H1 (cell line): ENCODE measurements around the gene ZBTB42. TPM values are rescaled to one million over a fixed set of nuclear protein-coding genes. Genes with fewer than 3 reads are reported as not detected.

Experiments
- CTCF ChIA-PET: fragments of 300-600 bp; sonication (Branson Sonifier 250); formaldehyde crosslinking; loops from one replicate; lab custom pipeline; 2021; ENCODE audit not compliant: partially characterized antibody; lab: Charles Lee
- POLR2A ChIA-PET: fragments of 300-600 bp; sonication (Branson Sonifier 250); formaldehyde crosslinking; loops from one replicate; lab custom pipeline; 2021; ENCODE audit warnings: inconsistent platforms; ENCODE audit not compliant: partially characterized antibody; lab: Charles Lee
- DNase-seq, 2 experiments: peaks; one replicate each; pipeline versions ENCODE4 v3.0.0 to v3.0.0-alpha.2; 2010 to 2022; ENCODE audit warnings: low spot score in 2 of 2, low read depth in 1 of 2, mixed read lengths in 1 of 2
- FAIRE-seq: peaks from 2 replicates; lab custom pipeline; 2011; peaks lifted over from hg19 to GRCh38; lab: Jason Lieb, UNC
- H2AFZ ChIP-seq: 2 replicates; pipeline ENCODE4 v1.8.1; 2012; ENCODE audit warnings: low read length, inconsistent platforms
- H2AK5ac ChIP-seq: 2 replicates; pipeline ENCODE4 v1.6.1; 2013; ENCODE audit warnings: low read depth, low read length
- H2BK120ac ChIP-seq: replicated peaks from 2 replicates; pipeline ENCODE3; 2013; ENCODE audit warnings: low read depth, low read length, inconsistent platforms
- H2BK12ac ChIP-seq: 2 replicates; pipeline ENCODE4 v1.6.1; 2013; ENCODE audit warnings: low read depth, low read length
- H2BK15ac ChIP-seq: 2 replicates; pipeline ENCODE4 v1.6.1; 2013; ENCODE audit warnings: low read length
- H2BK20ac ChIP-seq: 2 replicates; pipeline ENCODE4 v1.6.1; 2013; ENCODE audit warnings: low read length
- H2BK5ac ChIP-seq: 2 replicates; pipeline ENCODE4 v1.6.1; 2013; ENCODE audit warnings: low read depth, low read length
- H3K14ac ChIP-seq: 2 replicates; pipeline ENCODE4 v1.6.1; 2013; ENCODE audit warnings: inconsistent platforms; ENCODE audit not compliant: insufficient read length
- H3K18ac ChIP-seq: 2 replicates; pipeline ENCODE4 v1.6.1; 2013; ENCODE audit warnings: low read length; ENCODE audit errors: extremely low read depth
- H3K23ac ChIP-seq: 2 replicates; pipeline ENCODE4 v1.6.1; 2013; ENCODE audit warnings: inconsistent platforms; ENCODE audit not compliant: insufficient read length
- H3K23me2 ChIP-seq: 2 replicates; pipeline ENCODE4 v1.6.1; 2013; ENCODE audit warnings: low read depth, low read length
- H3K27ac ChIP-seq: 2 replicates; pipeline ENCODE4 v1.6.1; 2011; ENCODE audit warnings: low read depth, low read length, inconsistent platforms
- H3K27me3 ChIP-seq, 4 experiments: replicated peaks in 1 of 4; 1 replicate in 1 of 4; 2 replicates in 3 of 4; pipeline versions ENCODE4 v1.6.1 to v1.8.1; 2011 to 2013; ENCODE audit warnings: low read length in 3 of 4, mild to moderate bottlenecking in 3 of 4, inconsistent platforms in 2 of 4, mixed read lengths in 2 of 4, moderate library complexity in 1 of 4; ENCODE audit not compliant: control insufficient read depth in 3 of 4, insufficient read depth in 3 of 4; ENCODE audit errors: extremely low read depth in 1 of 4
- H3K36me3 ChIP-seq, 4 experiments: 2 replicates each; pipeline versions ENCODE4 v1.6.1 to v1.8.1; 2011 to 2013; ENCODE audit warnings: mild to moderate bottlenecking in 4 of 4, low read length in 3 of 4, moderate library complexity in 2 of 4, control low read depth in 1 of 4, inconsistent platforms in 1 of 4; ENCODE audit not compliant: insufficient read depth in 4 of 4, control insufficient read depth in 2 of 4
- H3K4ac ChIP-seq: replicated peaks from 2 replicates; pipeline ENCODE3; 2013; ENCODE audit warnings: low read length, low read depth, mixed read lengths, inconsistent platforms; ENCODE audit not compliant: insufficient read length
- H3K4me1 ChIP-seq, 4 experiments: replicated peaks in 1 of 4; 1 replicate in 1 of 4; 2 replicates in 3 of 4; pipeline versions ENCODE4 v1.6.1 to v1.8.1; 2011 to 2013; ENCODE audit warnings: low read length in 3 of 4, inconsistent platforms in 2 of 4, mixed read lengths in 1 of 4; ENCODE audit not compliant: insufficient read depth in 4 of 4, control insufficient read depth in 3 of 4
- H3K4me2 ChIP-seq, 2 experiments: 2 replicates each; pipeline versions ENCODE4 v1.6.1 to v1.8.1; 2011 to 2013; ENCODE audit warnings: low read depth in 2 of 2, low read length in 2 of 2, control low read depth in 1 of 2, inconsistent platforms in 1 of 2, mild to moderate bottlenecking in 1 of 2; ENCODE audit not compliant: insufficient read depth in 1 of 2
- H3K4me3 ChIP-seq, 4 experiments: fragments of 200-600, 300-600 bp in 1 of 4; sonication (generic), shearing (Covaris generic), sonication (Bioruptor Twin) in 1 of 4; 2 replicates each; pipeline versions ENCODE4 v1.5.1 to v1.8.1; 2011 to 2016; ENCODE audit warnings: low read length in 4 of 4, low read depth in 3 of 4, control low read depth in 2 of 4, inconsistent platforms in 2 of 4, mild to moderate bottlenecking in 2 of 4, mixed read lengths in 1 of 4, moderate library complexity in 1 of 4; ENCODE audit not compliant: insufficient read depth in 2 of 4; ENCODE audit errors: extremely low read depth in 1 of 4
- H3K56ac ChIP-seq: replicated peaks from 2 replicates; pipeline ENCODE3; 2013; ENCODE audit warnings: low read depth, mild to moderate bottlenecking, mixed read lengths, low read length, inconsistent platforms; ENCODE audit not compliant: insufficient read length
- H3K79me1 ChIP-seq: 2 replicates; pipeline ENCODE4 v1.6.1; 2013; ENCODE audit warnings: low read depth, low read length, control low read depth
- H3K79me2 ChIP-seq, 2 experiments: 2 replicates each; pipeline versions ENCODE4 v1.6.1 to v1.8.1; 2012 to 2013; ENCODE audit warnings: low read length in 2 of 2, mild to moderate bottlenecking in 2 of 2, inconsistent platforms in 1 of 2; ENCODE audit not compliant: insufficient read depth in 2 of 2, control insufficient read depth in 1 of 2
- H3K9ac ChIP-seq, 4 experiments: replicated peaks in 1 of 4; 1 replicate in 1 of 4; 2 replicates in 3 of 4; pipeline versions ENCODE4 v1.6.1 to v1.8.1; 2011 to 2013; ENCODE audit warnings: low read depth in 3 of 4, low read length in 3 of 4, control low read depth in 2 of 4, mild to moderate bottlenecking in 2 of 4, moderate library complexity in 2 of 4, inconsistent platforms in 1 of 4; ENCODE audit errors: extremely low read depth in 1 of 4
- H3K9me3 ChIP-seq, 2 experiments: 2 replicates each; pipeline versions ENCODE4 v1.6.1 to v1.8.1; 2012 to 2013; ENCODE audit warnings: mild to moderate bottlenecking in 2 of 2, moderate library complexity in 2 of 2, control low read depth in 1 of 2, inconsistent platforms in 1 of 2, low read depth in 1 of 2, low read length in 1 of 2, mixed read lengths in 1 of 2; ENCODE audit not compliant: insufficient read depth in 2 of 2
- H4K20me1 ChIP-seq, 2 experiments: replicated peaks in 1 of 2; 2 replicates each; pipeline versions ENCODE3 to v1.8.1; 2011 to 2013; ENCODE audit warnings: inconsistent platforms in 2 of 2, low read length in 2 of 2, mild to moderate bottlenecking in 1 of 2; ENCODE audit not compliant: insufficient read depth in 2 of 2, control insufficient read depth in 1 of 2
- H4K5ac ChIP-seq: 2 replicates; pipeline ENCODE4 v1.6.1; 2013; ENCODE audit warnings: low read length, low read depth, mixed read lengths, inconsistent platforms; ENCODE audit not compliant: insufficient read length
- H4K8ac ChIP-seq: 2 replicates; pipeline ENCODE4 v1.8.0; 2013; ENCODE audit warnings: mild to moderate bottlenecking, moderate library complexity, low read length, inconsistent platforms; ENCODE audit not compliant: insufficient read depth; ENCODE audit errors: extremely low read depth
- H4K91ac ChIP-seq: replicated peaks from 2 replicates; pipeline ENCODE3; 2013; ENCODE audit warnings: low read length, mixed read lengths, inconsistent platforms; ENCODE audit not compliant: insufficient read length
- CREB1 ChIP-seq: IDR thresholded peaks from 2 replicates; pipeline ENCODE4 v1.6.1; 2012; ENCODE audit warnings: inconsistent platforms
- KDM4A ChIP-seq: IDR thresholded peaks from one replicate; pipeline ENCODE4 v1.7.1; 2012; ENCODE audit warnings: low read depth, mild to moderate bottlenecking, moderate library complexity, low read length, inconsistent platforms; ENCODE audit not compliant: severe bottlenecking
- RAD21 ChIP-seq, 2 experiments: IDR thresholded peaks in 1 of 2; conservative IDR thresholded peaks in 1 of 2; 2 replicates each; pipeline ENCODE4 v1.6.1; 2011; ENCODE audit warnings: low read depth in 2 of 2, low read length in 2 of 2, improper control_type of control experiment in 1 of 2, inconsistent platforms in 1 of 2, mild to moderate bottlenecking in 1 of 2, moderate library complexity in 1 of 2
- WGBS, 2 experiments: shearing (Covaris generic) in 1 of 2; methylation state at CpG; one replicate each; pipeline versions ENCODE4 v1.1.6 to v1.1.7; 2013 to 2015; ENCODE audit warnings: low lambda C conversion rate in 2 of 2, mixed read lengths in 2 of 2, inconsistent platforms in 1 of 2, low coverage in 1 of 2, missing lambda C conversion rate in 1 of 2; ENCODE audit not compliant: insufficient replicate concordance in 2 of 2, insufficient coverage in 1 of 2, insufficient read length in 1 of 2; ENCODE audit errors: extremely low coverage in 1 of 2, missing lambda C conversion rate in 1 of 2; 5-methylcytosine and 5-hydroxymethylcytosine counted together
- polyA plus RNA-seq, 7 experiments: library from polyadenylated mRNA; depleted of rRNA in 3 of 7; stranded (reverse) in 5 of 7; unstranded in 2 of 7; fragments of >200 nt in 5 of 7; fragments of 200-250 nt in 2 of 7; gene quantifications; 1 replicate in 5 of 7; 2 replicates in 1 of 7; 4 replicates in 1 of 7; pipeline versions ENCODE4 v1.2.1 to v1.2.3, GENCODE V29; 2011 to 2013; ENCODE audit warnings: missing spikeins in 2 of 7, mixed read lengths in 2 of 7
- total RNA-seq: library from RNA; stranded (reverse); fragmentation: NEBNext Ultra II Directional; extraction: Animal tissue kit (Norgen Biotek cat#: 25700); gene quantifications from 2 replicates; pipeline ENCODE4 v1.2.1, GENCODE V29; 2021
- TF ChIP-seq, protein P1 (sequence below): IDR thresholded peaks from 2 replicates; pipeline ENCODE4 v1.6.1; 2012; ENCODE audit warnings: inconsistent platforms
- TF ChIP-seq, protein P2 (sequence below), 3 experiments: IDR thresholded peaks; 1 replicate in 2 of 3; 2 replicates in 1 of 3; pipeline versions ENCODE4 v1.5.1 to v1.6.1; 2011; ENCODE audit warnings: low read length in 3 of 3, mild to moderate bottlenecking in 3 of 3, inconsistent platforms in 2 of 3, low read depth in 1 of 3, moderate library complexity in 1 of 3; ENCODE audit not compliant: insufficient read depth in 1 of 3; ENCODE audit errors: control extremely low read depth in 1 of 3

Gene ZBTB42
- total and polyA plus RNA-seq, 2 of the 8 experiments (the other 6 are each of a cell fraction or from before 2014, with no cell fraction given) = 2.8 to 3.1 TPM

DNA sequence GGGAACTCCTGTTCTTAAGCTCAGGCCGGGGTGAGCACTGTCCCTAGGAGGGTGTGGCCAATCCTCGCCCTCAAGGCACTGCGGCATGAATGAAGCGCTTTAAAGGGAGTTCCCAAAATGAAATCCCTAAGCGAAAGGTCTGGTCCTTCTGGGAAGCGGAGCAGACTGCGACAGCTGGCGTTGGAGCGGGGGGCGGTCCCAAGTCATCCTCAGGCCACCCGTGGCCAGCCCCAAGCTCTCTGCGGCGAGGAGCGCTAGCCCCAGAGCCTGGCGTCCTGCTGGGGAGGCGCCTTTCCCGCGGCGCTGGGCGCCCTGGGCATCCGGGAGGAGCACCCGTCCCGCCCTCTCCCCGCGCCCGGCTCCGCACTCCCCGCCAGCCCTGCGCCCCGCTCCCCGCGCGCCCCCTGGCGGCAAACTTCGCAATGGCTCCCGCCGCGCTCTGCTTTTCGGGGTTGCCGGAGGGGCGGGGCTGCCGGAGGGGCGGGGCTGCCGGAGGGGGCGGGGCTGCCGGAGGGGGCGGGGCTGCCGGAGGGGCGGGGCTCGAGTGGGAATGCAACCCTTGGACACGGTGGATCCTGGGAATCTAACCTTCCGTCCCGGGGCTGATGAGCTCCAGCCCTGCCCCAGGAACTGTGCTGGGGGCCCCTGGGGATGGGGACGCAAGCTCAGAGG is 25.4 kb downstream of the ZBTB42 start:
- H2AK5ac ChIP-seq = no peak overlapping the region
- no peak overlapping the region for H2BK20ac ChIP-seq
- peak overlapping the region; percentile 71 for H3K18ac ChIP-seq
- WGBS, 2 experiments = 2% methylated on average over 14 of the region's 54 CpGs; no CpG with 5 or more reads in 1 of the 2 experiments
- ChIA-PET POLR2A (interaction anchor here (0.6 to 3.3 kb wide), 13 partner anchors 14 to 66 kb away, joined by 3 to 14 read pairs (median 4); partner anchors contain the start of genes CEP170B and ZBTB42), CTCF (interaction anchor here (0.6 to 4.1 kb wide), 36 partner anchors 12 to 689 kb away, joined by 3 to 40 read pairs (median 4); partner anchors contain the start of genes CEP170B, SIVA1 and ZBTB42)
- no peaks in the 10 kb centered on the region for H3K36me3 ChIP-seq
- peaks cover 0 to 8% of the 10 kb centered on the region in 2 experiments for H4K20me1 ChIP-seq
- peak overlapping the region; percentile 45 to 83 (median 76) for H3K4me3 ChIP-seq
- no peak overlapping the region for H3K23ac ChIP-seq
- H3K27me3 ChIP-seq = peaks cover 0 to 26% (median 19%) of the 10 kb centered on the region in 4 experiments; a peak in 6 of 7 replicates
- no peak overlapping the region for H4K5ac ChIP-seq
- H2BK15ac ChIP-seq = no peak overlapping the region
- no peak overlapping the region for H3K9ac ChIP-seq
- H4K8ac ChIP-seq = no peak overlapping the region
- H3K23me2 ChIP-seq = peaks cover 21% of the 10 kb centered on the region; the same call in 1 of the 2 replicates
- peak overlapping the region; percentile 60; the same call in 1 of the 2 replicates for H2BK12ac ChIP-seq
- peaks cover 0 to 7% (median 5%) of the 10 kb centered on the region in 4 experiments; a peak in 4 of 7 replicates for H3K4me1 ChIP-seq
- H3K4me2 ChIP-seq = peak overlapping the region; percentile 65 to 100
- no peak overlapping the region for H3K4ac ChIP-seq
- no peaks in the 10 kb centered on the region for H3K79me2 ChIP-seq
- no peaks in the 10 kb centered on the region for H3K79me1 ChIP-seq
- no peak overlapping the region for H3K14ac ChIP-seq
- H3K56ac ChIP-seq = no peak overlapping the region
- DNase-seq = peak in 1 of 2 experiments; percentile 100
- TF ChIP-seq, protein P1, sequence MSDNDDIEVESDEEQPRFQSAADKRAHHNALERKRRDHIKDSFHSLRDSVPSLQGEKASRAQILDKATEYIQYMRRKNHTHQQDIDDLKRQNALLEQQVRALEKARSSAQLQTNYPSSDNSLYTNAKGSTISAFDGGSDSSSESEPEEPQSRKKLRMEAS = no peak
- TF ChIP-seq, protein P2, sequence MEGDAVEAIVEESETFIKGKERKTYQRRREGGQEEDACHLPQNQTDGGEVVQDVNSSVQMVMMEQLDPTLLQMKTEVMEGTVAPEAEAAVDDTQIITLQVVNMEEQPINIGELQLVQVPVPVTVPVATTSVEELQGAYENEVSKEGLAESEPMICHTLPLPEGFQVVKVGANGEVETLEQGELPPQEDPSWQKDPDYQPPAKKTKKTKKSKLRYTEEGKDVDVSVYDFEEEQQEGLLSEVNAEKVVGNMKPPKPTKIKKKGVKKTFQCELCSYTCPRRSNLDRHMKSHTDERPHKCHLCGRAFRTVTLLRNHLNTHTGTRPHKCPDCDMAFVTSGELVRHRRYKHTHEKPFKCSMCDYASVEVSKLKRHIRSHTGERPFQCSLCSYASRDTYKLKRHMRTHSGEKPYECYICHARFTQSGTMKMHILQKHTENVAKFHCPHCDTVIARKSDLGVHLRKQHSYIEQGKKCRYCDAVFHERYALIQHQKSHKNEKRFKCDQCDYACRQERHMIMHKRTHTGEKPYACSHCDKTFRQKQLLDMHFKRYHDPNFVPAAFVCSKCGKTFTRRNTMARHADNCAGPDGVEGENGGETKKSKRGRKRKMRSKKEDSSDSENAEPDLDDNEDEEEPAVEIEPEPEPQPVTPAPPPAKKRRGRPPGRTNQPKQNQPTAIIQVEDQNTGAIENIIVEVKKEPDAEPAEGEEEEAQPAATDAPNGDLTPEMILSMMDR (IDR thresholded peaks at IDR 0.05; ENCODE audit: control extremely low read depth in 1 of 3, insufficient read depth in 1 of 3, low read depth in 1 of 3, low read length in 3 of 3) = peak; percentile 37 to 78 (median 74)
- peak; percentile 53 to 66 for TF ChIP-seq RAD21 (IDR thresholded peaks at IDR 0.05 in 1 of 2, conservative IDR thresholded peaks at IDR 0.05 in 1 of 2; ENCODE audit: low read depth in 2 of 2, low read length in 2 of 2)
- TF ChIP-seq CREB1 = 0 out of 2 replicates have a peak, but pooled peaks have one; percentile 13
- TF ChIP-seq KDM4A = peak; percentile 67
- FAIRE-seq = no peak
- no peak overlapping the region for H2BK5ac ChIP-seq
- no peak overlapping the region for H2BK120ac ChIP-seq
- H3K9me3 ChIP-seq = no peaks in the 10 kb centered on the region
- peak overlapping the region; percentile 7 for H4K91ac ChIP-seq
- H3K27ac ChIP-seq = no peak overlapping the region
- no peak overlapping the region for H2AFZ ChIP-seq
